ENCODE measurements around the gene GALNT7. TPM values are rescaled to one million over a fixed set of nuclear protein-coding genes. Genes with fewer than 3 reads are reported as not detected.

GALNT7 gene
- total RNA-seq, 4 donors from 2014 or later = 15.6 to 38.2 (median 23.8) TPM

DNA sequence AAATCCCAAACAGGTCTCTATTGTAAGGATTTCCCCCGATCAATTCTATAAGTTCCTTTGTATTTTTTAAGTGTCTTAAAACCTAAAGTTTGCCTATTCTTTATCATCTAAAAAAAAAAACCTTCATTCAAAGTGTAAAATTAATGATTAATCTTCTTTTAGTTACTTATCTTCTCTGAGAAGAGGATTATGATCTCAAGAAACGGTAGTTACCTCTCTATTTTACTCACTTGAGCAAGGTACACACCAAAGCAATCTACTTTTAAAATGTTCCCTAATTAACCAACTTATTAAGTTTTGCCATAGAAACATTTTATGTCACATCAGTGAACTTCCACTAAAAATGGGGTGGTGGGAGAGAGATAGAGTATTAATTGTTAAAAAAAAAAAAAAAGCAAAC, 15.2 kb upstream of the GALNT7 start:
- H3K36me3 ChIP-seq = no peaks in the 10 kb centered on the region
- H3K27ac ChIP-seq = no peak overlapping the region
- H3K27me3 ChIP-seq = no peaks in the 10 kb centered on the region
- H3K4me1 ChIP-seq = no peaks in the 10 kb centered on the region
- WGBS, 2 donors = 86 to 94% methylated on average over 2 of the region's 2 CpGs
- no peaks in the 10 kb centered on the region for H3K9me3 ChIP-seq
- TF ChIP-seq CTCF (IDR thresholded peaks at IDR 0.05) (no peak), POLR2A (IDR thresholded peaks at IDR 0.05) (no peak)
- intact Hi-C loops (cut with DNase I) = no loop called here
- DNase-seq = no peak
- H3K4me3 ChIP-seq (replicated peaks in 1 of 3) = no peak overlapping the region

DNA sequence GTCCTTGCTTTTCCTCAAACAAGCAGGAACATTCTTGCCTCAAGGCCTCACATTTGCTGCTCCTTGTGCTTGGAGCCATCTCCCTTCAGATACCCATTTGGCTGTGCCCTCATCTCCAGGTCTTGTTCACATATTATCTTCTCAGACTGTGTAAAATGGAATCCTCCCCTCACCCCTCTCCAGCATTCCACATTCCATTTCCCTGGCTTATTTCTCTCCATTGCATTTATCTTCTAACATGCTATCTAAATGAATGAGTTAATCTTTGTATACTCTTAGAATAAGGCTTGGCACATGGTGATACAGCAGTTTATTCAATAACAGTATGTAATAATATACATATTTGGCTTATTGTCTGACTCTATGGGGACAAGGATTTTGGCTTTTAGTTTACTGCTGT, 8.8 kb upstream of the GALNT7 start:
- TF ChIP-seq POLR2A (IDR thresholded peaks at IDR 0.05) = no peak

GRCh38 chr4:173160871-173161270, 7.7 kb upstream of the GALNT7 start:
- TF ChIP-seq POLR2A (IDR thresholded peaks at IDR 0.05) = no peak
- TF ChIP-seq CTCF (IDR thresholded peaks at IDR 0.05) = no peak
- H3K36me3 ChIP-seq = no peaks in the 10 kb centered on the region
- H3K4me3 ChIP-seq (replicated peaks in 1 of 3) = no peak overlapping the region
- DNase-seq = no peak
- H3K27ac ChIP-seq = no peak overlapping the region
- no peaks in the 10 kb centered on the region for H3K27me3 ChIP-seq
- intact Hi-C loops (cut with DNase I) = no loop called here
- H3K4me1 ChIP-seq = no peaks in the 10 kb centered on the region
- 93 to 96% methylated on average over 2 of the region's 2 CpGs for WGBS, 2 donors
- no peaks in the 10 kb centered on the region for H3K9me3 ChIP-seq

More for the DNA sequence above, 8.8 kb upstream of the GALNT7 start:
- H3K27ac ChIP-seq = no peak overlapping the region
- no peaks in the 10 kb centered on the region for H3K9me3 ChIP-seq
- intact Hi-C loops (cut with DNase I) = no loop called here
- H3K36me3 ChIP-seq = no peaks in the 10 kb centered on the region
- no peaks in the 10 kb centered on the region for H3K4me1 ChIP-seq
- no peaks in the 10 kb centered on the region for H3K27me3 ChIP-seq
- DNase-seq = no peak
- no peak overlapping the region for H3K4me3 ChIP-seq (replicated peaks in 1 of 3)

DNA sequence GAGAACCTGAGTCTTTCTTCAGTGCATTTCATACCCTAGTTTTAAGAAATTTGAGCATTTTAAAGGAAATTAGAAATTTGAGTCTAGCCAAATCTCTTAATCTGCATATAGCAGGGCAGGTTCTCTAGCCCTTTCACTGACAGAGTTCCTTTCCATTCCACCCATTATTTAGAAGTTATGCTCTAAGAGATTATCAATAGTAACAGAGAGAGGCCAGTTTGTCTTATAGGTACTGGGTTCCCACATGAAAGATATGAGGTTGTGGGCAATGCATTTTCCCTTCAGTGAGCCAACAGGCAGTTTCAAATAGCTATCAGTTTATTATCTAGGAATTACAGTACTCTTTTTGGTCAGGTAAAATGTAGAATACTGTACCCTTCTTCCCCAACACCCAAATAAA, 7.3 kb upstream of the GALNT7 start:
- Histone ChIP-seq H3K9me3 (no peaks in the 10 kb centered on the region), H3K4me3 (replicated peaks in 1 of 3) (no peak overlapping the region), H3K36me3 (no peaks in the 10 kb centered on the region), H3K4me1 (no peaks in the 10 kb centered on the region), H3K27me3 (no peaks in the 10 kb centered on the region), H3K27ac (no peak overlapping the region)
- no peak for DNase-seq
- TF ChIP-seq CTCF (IDR thresholded peaks at IDR 0.05) = no peak
- TF ChIP-seq POLR2A (IDR thresholded peaks at IDR 0.05) = no peak
- intact Hi-C loops (cut with DNase I) = no loop called here

DNA sequence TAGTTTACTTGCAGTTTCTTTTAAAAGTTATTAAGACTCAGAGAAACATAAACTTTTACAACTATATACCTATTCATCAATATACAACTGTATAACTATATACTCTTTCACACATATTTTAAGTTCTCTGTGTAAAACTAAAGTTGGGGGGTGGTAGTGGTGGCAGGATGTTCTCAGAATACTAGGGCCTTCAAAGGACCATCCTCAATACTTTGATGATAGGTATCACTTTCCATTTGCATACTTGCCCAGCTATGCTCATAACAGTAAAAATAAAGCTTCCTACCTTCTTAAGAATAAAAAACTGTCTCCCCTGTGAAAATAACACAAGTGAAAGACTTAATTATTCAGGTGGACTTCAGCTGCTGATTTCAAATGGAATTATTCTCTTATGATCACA, 2.9 kb upstream of the GALNT7 start:
- Histone ChIP-seq H3K36me3 (no peaks in the 10 kb centered on the region), H3K27ac (no peak overlapping the region), H3K4me3 (replicated peaks in 1 of 3) (no peak overlapping the region), H3K27me3 (no peaks in the 10 kb centered on the region), H3K9me3 (no peaks in the 10 kb centered on the region), H3K4me1 (peaks cover 3 to 5% of the 10 kb centered on the region in 2 donors)
- intact Hi-C loops (cut with DNase I) = no loop called here
- TF ChIP-seq POLR2A (IDR thresholded peaks at IDR 0.05) (no peak), CTCF (IDR thresholded peaks at IDR 0.05) (no peak)
- DNase-seq = no peak

- no peak for DNase-seq
- H3K9me3 ChIP-seq = no peaks in the 10 kb centered on the region
- TF ChIP-seq CTCF (IDR thresholded peaks at IDR 0.05) = no peak
- no peak for TF ChIP-seq POLR2A (IDR thresholded peaks at IDR 0.05)
- H3K4me3 ChIP-seq (replicated peaks in 1 of 3) = no peak overlapping the region
- H3K4me1 ChIP-seq = peaks cover 3 to 5% of the 10 kb centered on the region in 2 donors
- no peaks in the 10 kb centered on the region for H3K27me3 ChIP-seq
- H3K36me3 ChIP-seq = no peaks in the 10 kb centered on the region
- WGBS, 2 donors = 95 to 99% methylated on average over 4 of the region's 4 CpGs
- intact Hi-C loops (cut with DNase I) = no loop called here
- H3K27ac ChIP-seq = no peak overlapping the region
Observed at GRCh38 chr4:173166491-173166890, 2.1 kb upstream of the GALNT7 start.
